Measurements from ENCODE around the gene IER3. TPM values are rescaled to one million over a fixed set of nuclear protein-coding genes. Genes with fewer than 3 reads are reported as not detected.

Gene IER3
- total RNA-seq, 1 donor from 2014 or later: 512 TPM

DNA sequence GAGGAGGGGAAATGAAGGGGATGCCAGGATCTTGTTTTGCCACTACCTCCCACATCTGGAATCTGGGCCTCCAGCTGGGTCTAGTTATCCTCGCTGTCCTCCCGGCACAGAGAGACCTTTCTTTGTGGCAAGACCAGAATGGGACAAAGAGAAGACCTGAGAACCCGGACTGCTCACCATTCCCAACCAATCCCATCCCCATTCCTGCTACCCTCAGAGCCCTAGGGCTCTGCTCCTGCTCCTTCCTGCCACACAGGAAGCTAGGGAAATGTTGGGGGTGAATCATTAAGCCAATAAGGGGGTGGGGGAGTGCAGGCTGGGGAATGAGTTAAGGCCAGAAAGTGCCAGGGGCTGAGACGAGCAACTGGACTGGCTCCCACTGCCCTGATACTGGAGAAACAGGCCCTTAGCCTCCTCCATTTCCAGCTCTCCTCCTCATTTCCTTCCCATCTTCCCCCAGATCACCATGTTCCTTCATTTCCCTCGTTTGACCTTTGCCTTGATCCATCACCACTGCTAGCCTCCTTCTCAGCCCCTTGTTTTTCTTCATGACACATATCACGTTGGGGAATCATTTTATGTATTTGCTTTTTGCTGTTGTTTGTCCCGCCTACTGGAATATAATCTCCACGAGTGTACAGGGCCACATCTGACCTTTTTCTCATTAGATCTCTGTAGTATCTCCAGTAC is 4.6 kb upstream of the IER3 start:
- H3K9me3 Mint-ChIP-seq: no peaks in the 10 kb centered on the region
- peaks cover 44% of the 10 kb centered on the region for H3K4me1 Mint-ChIP-seq
- peaks cover 4% of the 10 kb centered on the region for H3K36me3 Mint-ChIP-seq (ENCODE audit: low read depth)
- no peak for DNase-seq
- H3K27me3 Mint-ChIP-seq: no peaks in the 10 kb centered on the region
- intact Hi-C loops (cut with micrococcal nuclease): no loop called here
- H3K27ac Mint-ChIP-seq: no peak overlapping the region
- no peak overlapping the region for H3K4me3 Mint-ChIP-seq

- H3K9me3 Mint-ChIP-seq: no peaks in the 10 kb centered on the region
- H3K27me3 Mint-ChIP-seq: no peaks in the 10 kb centered on the region
- no peak for DNase-seq
- H3K36me3 Mint-ChIP-seq (ENCODE audit: low read depth): peaks cover 12% of the 10 kb centered on the region
- intact Hi-C loops (cut with micrococcal nuclease): no loop called here
- H3K27ac Mint-ChIP-seq: peak overlapping the region; percentile 12
- peaks cover 44% of the 10 kb centered on the region for H3K4me1 Mint-ChIP-seq
- H3K4me3 Mint-ChIP-seq: no peak overlapping the region
Observed at GRCh38 chr6:30747902-30748769, 3.8 kb upstream of the IER3 start.

DNA sequence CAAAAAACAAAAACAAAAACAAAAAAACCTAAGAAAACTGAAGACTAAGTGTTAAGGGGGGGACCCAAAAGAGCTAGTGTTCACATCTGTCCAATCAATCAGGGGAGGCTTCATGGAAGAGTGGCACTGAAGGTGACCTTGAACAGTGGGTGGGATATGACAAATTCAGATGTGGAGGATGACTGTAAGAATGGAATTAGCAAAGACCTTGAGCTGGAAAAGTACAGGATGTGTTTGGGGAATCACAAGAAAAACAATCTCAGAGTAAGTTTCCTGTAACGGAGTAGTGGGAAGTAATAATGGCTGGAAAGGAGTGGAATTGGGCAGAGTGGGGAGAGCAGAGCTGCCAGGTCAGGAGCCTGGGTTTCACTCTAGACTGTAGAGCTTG is 2.9 kb upstream of the IER3 start:
- no peaks in the 10 kb centered on the region for H3K9me3 Mint-ChIP-seq
- H3K27me3 Mint-ChIP-seq: no peaks in the 10 kb centered on the region
- intact Hi-C loops (cut with micrococcal nuclease): no loop called here
- H3K4me3 Mint-ChIP-seq: no peak overlapping the region
- no peak for DNase-seq
- peaks cover 17% of the 10 kb centered on the region for H3K36me3 Mint-ChIP-seq (ENCODE audit: low read depth)
- peaks cover 42% of the 10 kb centered on the region for H3K4me1 Mint-ChIP-seq
- H3K27ac Mint-ChIP-seq: peak overlapping the region; percentile 3

GRCh38 chr6:30743099-30744053 is 971 bp downstream of the IER3 start:
- Mint-ChIP-seq H3K36me3 (ENCODE audit: low read depth) (peaks cover 56% of the 10 kb centered on the region), H3K4me1 (peaks cover 64% of the 10 kb centered on the region), H3K27me3 (no peaks in the 10 kb centered on the region), H3K9me3 (no peaks in the 10 kb centered on the region), H3K4me3 (peak overlapping the region; percentile 98), H3K27ac (peak overlapping the region; percentile 94)
- peak; percentile 84 for DNase-seq
- intact Hi-C loops (cut with micrococcal nuclease): loop anchor here (1.0 to 5.0 kb wide), 3 partner anchors 67 to 344 kb away; partner anchors contain the start of genes MRPS18B and PPP1R10

DNA sequence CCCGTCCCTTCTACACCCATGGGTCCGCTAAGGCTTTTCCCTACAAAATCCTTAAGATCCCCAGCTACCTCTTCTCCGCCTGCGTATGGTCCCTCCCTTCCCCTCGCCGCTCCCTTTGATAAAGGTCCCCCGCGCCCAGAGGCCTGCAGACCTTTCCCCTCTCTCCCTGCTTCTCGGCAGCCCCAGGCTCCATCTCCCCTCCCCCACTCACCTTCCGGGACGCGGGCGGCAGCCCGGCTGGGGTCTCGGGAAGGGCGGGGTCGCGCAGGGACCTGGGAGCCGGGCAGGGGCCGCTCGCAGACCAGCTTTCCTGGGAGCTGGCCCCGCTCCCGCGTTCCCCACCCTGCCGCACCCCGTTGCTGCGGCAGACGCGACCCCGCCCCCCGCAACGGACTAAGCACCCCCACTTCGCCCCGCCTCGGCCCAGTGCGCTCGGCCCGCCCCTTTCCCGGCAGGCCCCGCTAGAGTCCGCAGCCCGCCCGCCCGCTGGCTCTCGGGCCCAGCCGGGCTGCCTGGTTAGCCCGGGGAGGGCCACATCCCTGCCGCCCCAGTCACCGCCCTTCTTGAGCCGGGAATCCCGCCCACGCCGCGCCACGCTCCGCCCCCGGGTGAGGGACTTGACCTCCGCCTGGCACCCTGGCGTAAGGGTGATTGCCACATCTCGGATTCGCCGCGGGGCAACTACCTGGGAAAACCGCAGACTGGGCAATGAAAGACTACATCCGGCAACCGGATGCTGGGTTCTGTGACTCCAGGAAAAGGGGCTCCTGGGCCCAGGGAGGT is 1.8 kb downstream of the IER3 start, which contains the start of gene FLOT1:
Gene FLOT1 (minus strand): TSS at position 372 of the 783 bp plus-strand sequence. CDS start 498 bp downstream, outside the sequence.
- no peaks in the 10 kb centered on the region for H3K27me3 Mint-ChIP-seq
- DNase-seq: peak; percentile 98
- no peaks in the 10 kb centered on the region for H3K9me3 Mint-ChIP-seq
- intact Hi-C loops (cut with micrococcal nuclease): loop anchor here (1.0 to 5.0 kb wide), 7 partner anchors 8 to 345 kb away; partner anchors contain the start of genes MDC1, MRPS18B and PPP1R10
- peak within 1 kb of the TSS; percentile 94 for H3K27ac Mint-ChIP-seq
- H3K4me1 Mint-ChIP-seq: peaks cover 60% of the 10 kb centered on the region
- H3K4me3 Mint-ChIP-seq: peak within 1 kb of the TSS; percentile 98
- H3K36me3 Mint-ChIP-seq (ENCODE audit: low read depth): peaks cover 64% of the 10 kb centered on the region

- H3K27me3 Mint-ChIP-seq: no peaks in the 10 kb centered on the region
- H3K4me1 Mint-ChIP-seq: peaks cover 61% of the 10 kb centered on the region
- intact Hi-C loops (cut with micrococcal nuclease): loop anchor here (1.0 to 5.0 kb wide), 7 partner anchors 8 to 345 kb away; partner anchors contain the start of genes MDC1, MRPS18B and PPP1R10
- H3K27ac Mint-ChIP-seq: peak overlapping the region; percentile 94
- H3K36me3 Mint-ChIP-seq (ENCODE audit: low read depth): peaks cover 71% of the 10 kb centered on the region
- DNase-seq: peak; percentile 67
- H3K4me3 Mint-ChIP-seq: peak overlapping the region; percentile 98
- H3K9me3 Mint-ChIP-seq: no peaks in the 10 kb centered on the region
Observed at GRCh38 chr6:30741789-30742315, 2.5 kb downstream of the IER3 start.

GRCh38 chr6:30741063-30741779 is 3.1 kb downstream of the IER3 start:
- Mint-ChIP-seq H3K4me3 (peak overlapping the region; percentile 98), H3K9me3 (no peaks in the 10 kb centered on the region)
- intact Hi-C loops (cut with micrococcal nuclease): loop anchor here (5.0 kb wide), 1 partner anchor 346 kb away; no protein-coding TSS in a partner anchor

GRCh38 chr6:30740540-30740870 is 3.8 kb downstream of the IER3 start:
- Mint-ChIP-seq H3K27me3 (no peaks in the 10 kb centered on the region), H3K4me1 (peaks cover 66% of the 10 kb centered on the region), H3K27ac (peak overlapping the region; percentile 94), H3K4me3 (peak overlapping the region; percentile 98), H3K36me3 (ENCODE audit: low read depth) (peaks cover 83% of the 10 kb centered on the region), H3K9me3 (no peaks in the 10 kb centered on the region)
- intact Hi-C loops (cut with micrococcal nuclease): loop anchor here (5.0 kb wide), 1 partner anchor 347 kb away; no protein-coding TSS in a partner anchor
- no peak for DNase-seq

More at GRCh38 chr6:30741063-30741779, 3.1 kb downstream of the IER3 start:
- Mint-ChIP-seq H3K27ac (peak overlapping the region; percentile 94), H3K27me3 (no peaks in the 10 kb centered on the region), H3K36me3 (ENCODE audit: low read depth) (peaks cover 76% of the 10 kb centered on the region), H3K4me1 (peaks cover 62% of the 10 kb centered on the region)
- DNase-seq: peak; percentile 61

- Mint-ChIP-seq H3K27ac (peak overlapping the region; percentile 81), H3K4me3 (peak overlapping the region; percentile 98), H3K36me3 (ENCODE audit: low read depth) (peaks cover 88% of the 10 kb centered on the region), H3K4me1 (peaks cover 67% of the 10 kb centered on the region), H3K27me3 (no peaks in the 10 kb centered on the region), H3K9me3 (no peaks in the 10 kb centered on the region)
- no peak for DNase-seq
- intact Hi-C loops (cut with micrococcal nuclease): loop anchor here (5.0 to 10.0 kb wide), 2 partner anchors 56 to 616 kb away; partner anchors contain the start of gene HLA-B
Observed at GRCh38 chr6:30738532-30738931, 5.8 kb downstream of the IER3 start.

- intact Hi-C loops (cut with micrococcal nuclease): loop anchor here (2.0 to 10.0 kb wide), 3 partner anchors 15 to 619 kb away; partner anchors contain the start of genes HLA-B and TUBB
- Mint-ChIP-seq H3K9me3 (no peaks in the 10 kb centered on the region), H3K27me3 (no peaks in the 10 kb centered on the region), H3K27ac (peak overlapping the region; percentile 97), H3K4me1 (peaks cover 73% of the 10 kb centered on the region), H3K4me3 (peak overlapping the region; percentile 80), H3K36me3 (ENCODE audit: low read depth) (peaks cover 81% of the 10 kb centered on the region)
- no peak for DNase-seq
Observed at GRCh38 chr6:30735668-30736314, 8.6 kb downstream of the IER3 start.

DNA sequence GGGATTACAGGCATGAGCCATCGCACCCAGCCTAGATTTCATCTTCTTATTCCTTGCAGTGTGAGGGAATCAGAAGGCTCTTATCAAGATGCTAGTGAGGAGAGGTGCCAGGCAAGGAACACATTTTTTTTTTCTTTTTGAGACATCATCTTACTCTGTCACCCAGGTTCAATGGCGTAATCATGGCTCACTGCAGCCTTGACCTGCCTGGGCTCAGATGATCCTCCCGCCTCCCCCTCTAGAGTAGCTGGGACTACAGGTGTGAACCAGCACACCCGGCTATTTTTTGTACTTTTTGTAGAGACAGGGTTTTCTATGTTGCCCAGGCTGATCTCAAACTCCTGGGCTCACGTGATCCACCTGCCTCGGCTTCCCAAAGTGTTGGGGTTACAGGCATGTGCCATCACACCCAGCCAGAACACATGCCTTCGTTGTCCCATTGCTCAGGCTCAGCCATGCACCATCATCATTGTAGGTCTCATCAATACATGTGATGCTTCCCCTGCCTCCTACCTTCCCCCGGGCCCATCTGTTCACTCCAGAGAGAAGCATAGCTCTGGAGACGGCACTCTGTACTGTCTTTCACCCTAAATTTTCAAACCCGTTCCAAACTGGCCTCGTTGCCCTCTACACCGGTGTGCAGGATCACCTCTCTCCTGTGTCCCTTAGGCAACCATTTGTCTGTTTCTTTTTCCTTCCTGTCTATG is 12.0 kb downstream of the IER3 start:
- Mint-ChIP-seq H3K9me3 (no peaks in the 10 kb centered on the region), H3K36me3 (ENCODE audit: low read depth) (peaks cover 71% of the 10 kb centered on the region), H3K27ac (peak overlapping the region; percentile 34), H3K4me3 (peak overlapping the region; percentile 8), H3K27me3 (no peaks in the 10 kb centered on the region), H3K4me1 (peaks cover 58% of the 10 kb centered on the region)
- intact Hi-C loops (cut with micrococcal nuclease): loop anchor here (10.0 kb wide), 1 partner anchor 622 kb away; the partner anchor contains the start of gene HLA-B
- no peak for DNase-seq
